GM12891 (cell line): ENCODE data around the gene FLRT1. TPM values are rescaled to one million over a fixed set of nuclear protein-coding genes. Genes with fewer than 3 reads are reported as not detected.
A peak's percentile ranks its signal among the peaks of the same experiment; 100 is the strongest.

Experiments used
- DNase-seq: peaks from one replicate; pipeline ENCODE4 v3.0.0; 2011; ENCODE audit warnings: low spot score; ENCODE audit not compliant: insufficient read length
- FAIRE-seq: peaks from 2 replicates; lab custom pipeline; 2011; peaks lifted over from hg19 to GRCh38; lab: Jason Lieb, UNC
- PAX5 ChIP-seq: IDR thresholded peaks from 2 replicates; pipeline ENCODE4 v1.6.1; 2011; ENCODE audit warnings: low read length, moderate library complexity, mild to moderate bottlenecking; ENCODE audit not compliant: insufficient read depth, severe bottlenecking
- POLR2A ChIP-seq: IDR thresholded peaks from 2 replicates; pipeline ENCODE4 v1.6.1; 2011; ENCODE audit warnings: low read depth, low read length, control low read depth
- POLR2AphosphoS5 ChIP-seq: IDR thresholded peaks from 2 replicates; pipeline ENCODE4 v1.6.1; 2011; ENCODE audit warnings: low read depth, low read length, control low read depth
- POU2F2 ChIP-seq: IDR thresholded peaks from 2 replicates; pipeline ENCODE4 v1.6.1; 2011; ENCODE audit warnings: low read depth, mild to moderate bottlenecking, control low read depth, low read length, moderate library complexity
- SPI1 ChIP-seq: IDR thresholded peaks from 2 replicates; pipeline ENCODE4 v1.6.1; 2011; ENCODE audit warnings: low read depth, low read length, control low read depth
- TAF1 ChIP-seq: IDR thresholded peaks from 2 replicates; pipeline ENCODE4 v1.6.1; 2011; ENCODE audit warnings: low read depth, low read length, control low read depth
- polyA plus RNA-seq: library from polyadenylated mRNA; unstranded; fragments of >200 nt; gene quantifications from one replicate; pipeline ENCODE4 v1.2.1, GENCODE V29; 2012; ENCODE audit warnings: low read depth, missing spikeins, inconsistent platforms; ENCODE audit not compliant: missing spikeins

Gene FLRT1, protein sequence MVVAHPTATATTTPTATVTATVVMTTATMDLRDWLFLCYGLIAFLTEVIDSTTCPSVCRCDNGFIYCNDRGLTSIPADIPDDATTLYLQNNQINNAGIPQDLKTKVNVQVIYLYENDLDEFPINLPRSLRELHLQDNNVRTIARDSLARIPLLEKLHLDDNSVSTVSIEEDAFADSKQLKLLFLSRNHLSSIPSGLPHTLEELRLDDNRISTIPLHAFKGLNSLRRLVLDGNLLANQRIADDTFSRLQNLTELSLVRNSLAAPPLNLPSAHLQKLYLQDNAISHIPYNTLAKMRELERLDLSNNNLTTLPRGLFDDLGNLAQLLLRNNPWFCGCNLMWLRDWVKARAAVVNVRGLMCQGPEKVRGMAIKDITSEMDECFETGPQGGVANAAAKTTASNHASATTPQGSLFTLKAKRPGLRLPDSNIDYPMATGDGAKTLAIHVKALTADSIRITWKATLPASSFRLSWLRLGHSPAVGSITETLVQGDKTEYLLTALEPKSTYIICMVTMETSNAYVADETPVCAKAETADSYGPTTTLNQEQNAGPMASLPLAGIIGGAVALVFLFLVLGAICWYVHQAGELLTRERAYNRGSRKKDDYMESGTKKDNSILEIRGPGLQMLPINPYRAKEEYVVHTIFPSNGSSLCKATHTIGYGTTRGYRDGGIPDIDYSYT
- 0.05 TPM for polyA plus RNA-seq

DNA sequence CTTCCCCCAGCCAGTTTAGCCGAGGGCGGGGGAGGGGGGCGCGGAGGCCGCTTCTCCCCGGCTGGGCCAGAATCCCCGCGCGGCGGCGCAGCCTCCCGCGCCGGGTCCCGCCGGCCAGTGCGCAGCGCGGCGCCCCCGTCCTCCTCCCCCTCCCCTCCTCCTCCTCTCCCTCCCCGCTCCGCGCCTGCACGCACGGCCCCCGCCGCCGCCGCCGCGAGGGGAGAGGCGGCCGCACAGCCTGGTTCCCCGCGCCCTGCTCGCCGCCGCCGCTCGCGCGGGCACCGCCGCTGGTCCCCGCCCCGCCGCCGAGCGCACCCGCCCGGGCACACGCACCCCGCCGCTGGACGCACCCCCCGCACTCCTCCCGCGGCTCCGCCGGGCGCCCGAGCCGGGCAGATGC lies at the start of gene FLRT1:
FLRT1 (plus strand) TSS at position 356 of the 400 bp plus-strand sequence. CDS start 80,337 bp downstream, outside the sequence.
- FAIRE-seq = no peak
- DNase-seq = no peak
- TF ChIP-seq POU2F2 (no peak), TAF1 (no peak), POLR2AphosphoS5 (no peak), SPI1 (no peak), PAX5 (no peak), POLR2A (no peak)

DNA sequence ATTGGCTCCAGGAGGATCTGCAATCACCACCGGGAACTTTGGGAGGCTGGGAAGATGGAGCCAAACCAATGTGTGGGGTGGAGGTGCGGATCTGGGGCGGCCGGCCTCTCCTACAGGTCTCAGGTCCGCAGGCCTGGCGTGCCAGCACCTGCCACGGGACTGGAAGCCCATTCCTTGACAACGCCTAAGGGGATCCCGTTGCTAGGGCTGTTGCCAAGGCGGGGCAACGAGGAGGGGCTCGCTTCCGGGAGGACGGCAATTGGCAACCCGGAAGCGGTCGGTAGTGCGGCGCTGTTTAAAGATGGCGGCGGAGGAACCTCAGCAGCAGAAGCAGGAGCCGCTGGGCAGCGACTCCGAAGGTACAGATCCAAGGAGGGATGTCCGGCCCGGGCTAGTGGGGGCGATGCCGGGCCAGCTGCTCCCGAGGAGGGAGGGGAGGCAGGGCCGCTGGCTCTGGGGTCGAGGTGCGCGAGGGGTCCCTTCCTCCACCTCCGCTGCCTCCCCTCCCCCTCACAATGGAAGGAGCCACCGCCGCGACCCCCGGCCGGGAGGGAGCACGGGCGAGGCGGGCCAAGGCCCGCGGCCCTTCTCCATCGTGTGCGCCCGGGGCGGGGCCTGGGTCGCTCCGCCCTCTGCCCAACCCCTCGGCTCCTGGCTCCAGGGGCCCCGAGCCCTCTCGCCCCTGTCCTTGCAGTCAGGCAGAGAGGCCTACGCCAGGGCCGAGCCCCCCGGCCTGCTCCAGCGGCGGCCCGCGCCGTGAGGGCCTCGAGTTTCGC lies 49.4 kb upstream of the FLRT1 start, which contains the start of gene OTUB1:
OTUB1 (plus strand) TSS at position 283 of the 776 bp plus-strand sequence; CDS start at position 302, 19 bp downstream.
- TF ChIP-seq POU2F2 (peak; percentile 51; the same call in 1 of the 2 replicates), POLR2AphosphoS5 (peak; percentile 73; the same call in 1 of the 2 replicates), SPI1 (no peak), PAX5 (no peak), POLR2A (peak; percentile 83), TAF1 (peak; percentile 98)
- peak; percentile 96 for FAIRE-seq
- peak; percentile 98 for DNase-seq

DNA sequence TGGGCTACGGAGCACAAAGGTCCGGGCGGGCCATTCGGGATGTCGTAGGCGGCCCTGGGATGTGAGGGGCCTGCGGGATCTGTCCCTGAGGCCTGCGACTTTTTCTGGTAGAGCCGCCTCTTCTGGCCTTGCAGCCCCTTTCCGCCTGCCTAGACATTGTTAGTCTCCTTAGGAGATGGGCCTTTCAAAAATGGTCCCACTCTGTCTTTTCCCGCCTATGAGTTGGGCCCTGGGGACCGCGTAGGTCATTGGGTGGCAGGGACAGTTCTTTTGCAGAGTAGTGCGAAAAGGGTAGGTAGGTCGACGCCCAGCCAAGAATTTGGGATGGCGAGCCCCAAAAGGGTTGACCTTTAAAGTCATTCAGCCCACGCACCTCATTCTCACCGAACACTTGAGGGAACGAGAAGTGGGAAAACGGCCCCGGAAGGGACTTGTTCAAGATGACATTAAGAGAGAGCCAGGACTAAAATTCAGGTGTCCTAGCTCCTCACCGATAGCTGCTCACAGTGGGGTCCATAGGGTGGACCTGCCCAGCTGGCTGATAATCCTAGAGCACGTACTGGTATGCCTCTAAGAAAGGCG lies 48.7 kb upstream of the FLRT1 start:
- no peak for DNase-seq
- no peak for TF ChIP-seq POU2F2
- TF ChIP-seq TAF1 = no peak
- no peak for FAIRE-seq

DNA sequence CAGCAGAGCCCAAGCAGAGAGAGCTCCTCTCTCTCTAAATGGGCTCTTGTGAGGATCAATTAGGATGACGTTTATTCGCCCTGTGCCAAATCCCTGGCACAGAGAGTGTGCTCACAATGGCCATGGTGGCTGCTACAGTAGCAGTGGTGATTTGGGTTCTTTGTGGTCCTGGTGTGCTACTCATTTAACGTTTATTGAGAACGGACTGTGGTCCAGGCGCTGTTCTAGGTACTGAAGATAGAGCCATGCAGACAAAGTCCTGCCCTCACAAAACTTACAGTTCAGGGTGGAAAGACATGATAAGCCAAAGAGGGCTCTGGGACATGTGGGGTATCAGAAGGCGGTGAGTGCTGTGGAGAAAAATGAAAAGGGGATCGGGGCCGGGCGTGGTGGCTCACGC lies 44.2 kb upstream of the FLRT1 start:
- FAIRE-seq = no peak
- DNase-seq = no peak
- TF ChIP-seq POLR2A (no peak), TAF1 (no peak), POLR2AphosphoS5 (no peak), SPI1 (no peak), POU2F2 (no peak), PAX5 (no peak)

DNA sequence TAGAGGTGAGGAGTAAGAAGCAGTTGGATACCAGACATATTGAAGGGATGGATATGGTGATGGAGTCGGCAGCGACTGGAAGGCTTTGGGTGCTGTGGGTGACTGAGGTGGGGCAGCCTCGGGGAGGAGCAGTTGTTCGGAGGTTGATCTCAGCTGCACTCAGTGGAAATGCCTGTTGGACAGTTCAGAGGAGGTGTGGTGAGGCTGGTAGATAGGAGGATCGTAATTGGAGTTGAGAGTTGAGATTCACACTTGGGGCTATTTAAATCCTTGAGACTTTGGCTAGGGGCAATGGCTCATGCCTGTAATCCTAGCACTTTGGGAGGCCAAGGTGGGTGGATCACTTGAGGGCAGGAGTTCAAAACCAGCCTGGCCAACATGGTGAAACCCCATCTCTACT lies 42.6 kb upstream of the FLRT1 start:
- TF ChIP-seq POLR2AphosphoS5 = no peak
- TF ChIP-seq SPI1 = no peak
- TF ChIP-seq POU2F2 = no peak
- no peak for TF ChIP-seq POLR2A
- no peak for TF ChIP-seq TAF1
- TF ChIP-seq PAX5 = no peak
- no peak for DNase-seq
- no peak for FAIRE-seq

DNA sequence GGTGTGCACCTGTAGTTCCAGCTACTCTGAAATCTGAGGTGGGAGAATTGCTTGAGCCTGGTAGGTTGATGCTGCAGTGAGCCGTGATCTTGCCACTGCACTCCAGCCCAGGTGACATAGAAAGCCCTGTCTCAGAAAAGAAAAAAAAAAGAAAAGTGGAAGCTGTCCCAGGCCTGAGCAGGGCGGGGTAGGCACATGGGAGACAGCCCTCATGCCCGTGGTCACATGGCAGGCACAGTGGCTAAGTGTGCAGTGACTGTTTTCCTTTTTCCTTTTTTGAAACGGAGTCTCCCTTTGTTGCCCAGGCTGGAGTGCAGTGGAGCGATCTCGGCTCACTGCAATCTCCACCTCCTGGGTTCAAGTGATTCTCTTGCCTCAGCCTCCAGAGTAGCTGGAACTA lies 41.7 kb upstream of the FLRT1 start:
- FAIRE-seq (no peak), DNase-seq (no peak)
- TF ChIP-seq POLR2A (no peak), POU2F2 (no peak), TAF1 (no peak), SPI1 (no peak), PAX5 (no peak), POLR2AphosphoS5 (no peak)

DNA sequence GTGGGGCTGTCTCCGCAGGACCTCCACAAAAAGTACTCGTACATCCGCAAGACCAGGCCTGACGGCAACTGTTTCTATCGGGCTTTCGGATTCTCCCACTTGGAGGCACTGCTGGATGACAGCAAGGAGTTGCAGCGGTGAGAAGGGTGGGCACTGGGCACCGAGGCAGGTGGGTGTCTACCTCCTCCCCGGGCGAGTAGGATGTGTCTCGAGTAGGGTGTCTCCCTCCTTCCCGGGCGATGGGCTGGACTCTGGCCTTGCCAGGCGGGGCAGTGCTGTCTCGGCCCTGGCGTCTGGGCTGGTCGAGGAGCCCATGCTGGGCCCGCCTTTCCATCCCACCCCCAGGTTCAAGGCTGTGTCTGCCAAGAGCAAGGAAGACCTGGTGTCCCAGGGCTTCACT lies 39.2 kb upstream of the FLRT1 start:
- TF ChIP-seq SPI1 (no peak), TAF1 (no peak), PAX5 (no peak), POU2F2 (no peak), POLR2AphosphoS5 (no peak; the same call in 1 of the 2 replicates), POLR2A (no peak)
- DNase-seq = no peak
- no peak for FAIRE-seq

DNA sequence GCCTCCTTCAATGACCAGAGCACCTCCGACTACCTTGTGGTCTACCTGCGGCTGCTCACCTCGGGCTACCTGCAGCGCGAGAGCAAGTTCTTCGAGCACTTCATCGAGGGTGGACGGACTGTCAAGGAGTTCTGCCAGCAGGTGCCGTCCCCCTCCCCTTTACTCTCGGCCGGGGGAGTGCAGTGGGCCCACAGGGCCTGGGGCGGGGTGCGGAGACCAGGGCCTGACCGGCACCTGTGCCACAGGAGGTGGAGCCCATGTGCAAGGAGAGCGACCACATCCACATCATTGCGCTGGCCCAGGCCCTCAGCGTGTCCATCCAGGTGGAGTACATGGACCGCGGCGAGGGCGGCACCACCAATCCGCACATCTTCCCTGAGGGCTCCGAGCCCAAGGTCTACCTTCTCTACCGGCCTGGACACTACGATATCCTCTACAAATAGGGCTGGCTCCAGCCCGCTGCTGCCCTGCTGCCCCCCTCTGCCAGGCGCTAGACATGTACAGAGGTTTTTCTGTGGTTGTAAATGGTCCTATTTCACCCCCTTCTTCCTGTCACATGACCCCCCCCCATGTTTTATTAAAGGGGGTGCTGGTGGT lies 38.5 kb upstream of the FLRT1 start:
- FAIRE-seq (no peak), DNase-seq (no peak)
- TF ChIP-seq TAF1 (no peak), POU2F2 (no peak), SPI1 (no peak), PAX5 (no peak), POLR2AphosphoS5 (no peak; the same call in 1 of the 2 replicates), POLR2A (no peak)
